Inflammatory macrophage (primary cell): ENCODE data around the gene ROBO2.

Source experiments
- DNase-seq, 2 donors: peaks; one replicate each; pipeline ENCODE4 v3.0.0-alpha.2; 2020 to 2022

Gene ROBO2

DNA sequence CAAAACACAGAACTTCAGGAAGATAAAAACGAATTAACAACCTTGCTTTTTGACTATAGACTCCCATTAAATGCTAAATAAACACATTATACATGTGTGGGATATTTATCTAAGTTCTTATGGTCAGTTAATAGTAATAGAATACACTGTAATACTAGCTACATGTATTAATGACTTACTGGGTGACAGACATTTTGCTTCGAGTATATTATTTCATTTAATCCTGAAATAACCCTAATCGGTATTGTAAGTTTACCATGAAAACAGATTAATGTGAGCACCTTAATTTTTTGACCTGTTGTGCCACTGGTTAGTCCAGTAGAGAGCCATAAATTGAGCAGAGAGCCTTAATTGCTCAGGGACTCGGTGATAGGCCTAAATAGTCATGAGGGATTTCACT lies 151.1 kb downstream of the ROBO2 start:
- no peak for DNase-seq

DNA sequence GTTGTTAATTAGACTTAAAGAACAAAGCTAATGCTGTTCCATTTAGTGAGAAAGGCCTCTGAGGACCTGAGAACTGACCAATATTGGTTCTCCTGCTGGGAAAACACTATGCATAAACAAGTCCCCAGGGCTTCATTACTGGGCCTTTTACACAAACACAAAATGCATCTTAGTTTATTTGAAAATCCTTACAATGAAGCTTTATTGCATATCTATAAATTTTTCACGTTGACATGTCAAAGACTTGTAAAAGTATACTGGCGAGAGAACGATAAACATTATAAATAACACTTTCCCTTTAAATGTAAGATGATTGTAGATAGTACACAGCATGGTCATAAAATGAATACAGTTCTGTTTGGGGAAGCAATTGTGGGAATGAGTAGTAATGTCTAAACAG lies 151.7 kb downstream of the ROBO2 start:
- no peak for DNase-seq

DNA sequence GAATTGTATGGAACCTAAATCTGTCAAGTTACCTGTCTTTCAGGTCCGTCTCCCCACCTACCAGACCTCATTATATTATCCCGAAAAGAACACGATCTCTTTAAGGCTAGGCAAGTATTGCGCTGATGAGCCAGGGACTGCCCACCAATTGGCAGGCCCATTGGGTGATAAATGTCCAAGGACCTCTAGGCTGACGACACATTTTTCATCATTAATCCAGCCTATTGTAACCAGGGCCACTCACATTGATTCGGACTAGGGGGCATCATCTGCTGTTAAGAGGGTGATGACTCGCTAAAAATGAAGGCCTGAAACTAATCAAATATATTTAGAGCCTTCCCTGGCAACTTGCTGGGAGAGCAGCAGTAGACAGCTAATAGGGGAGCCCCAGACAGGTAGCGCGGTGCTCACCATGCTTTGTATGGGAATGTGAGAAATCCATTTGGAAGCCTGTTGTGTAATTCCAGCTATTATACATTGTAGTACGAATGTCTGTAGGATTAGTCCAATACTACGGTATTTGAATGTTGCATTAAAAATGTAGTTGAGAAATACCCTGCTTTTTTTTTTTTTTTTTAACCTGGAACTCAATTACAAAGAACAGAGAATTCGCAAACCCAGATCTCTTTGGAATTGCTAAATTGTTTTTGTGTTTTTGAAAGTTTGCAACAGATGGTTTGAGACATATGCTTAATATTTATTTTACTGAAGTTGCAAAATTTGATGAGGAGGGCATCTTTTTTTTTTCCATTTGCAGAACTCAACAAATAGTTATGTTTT lies 156.1 kb downstream of the ROBO2 start:
- DNase-seq, result no peak

DNA sequence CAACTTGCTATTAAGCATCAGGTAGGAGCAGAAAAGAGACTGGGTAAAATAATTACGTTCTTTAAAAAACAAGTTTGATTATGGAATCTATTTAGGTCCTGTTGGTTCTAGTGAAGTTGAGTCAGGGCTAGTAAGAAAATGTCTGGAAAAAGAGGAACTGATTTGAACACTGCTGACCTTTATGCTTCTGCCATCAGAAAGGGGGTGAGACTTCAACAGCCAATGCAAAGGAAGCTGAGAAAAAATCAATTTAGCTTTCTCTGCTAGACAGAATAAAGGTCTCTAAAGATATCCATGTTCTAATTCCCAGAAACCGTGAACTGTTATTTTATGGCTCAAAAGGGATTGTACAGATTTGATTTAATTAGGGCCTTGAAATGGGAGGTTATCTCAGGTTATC lies 157.5 kb downstream of the ROBO2 start:
- peak in 1 of 2 donors; percentile 8 for DNase-seq

DNA sequence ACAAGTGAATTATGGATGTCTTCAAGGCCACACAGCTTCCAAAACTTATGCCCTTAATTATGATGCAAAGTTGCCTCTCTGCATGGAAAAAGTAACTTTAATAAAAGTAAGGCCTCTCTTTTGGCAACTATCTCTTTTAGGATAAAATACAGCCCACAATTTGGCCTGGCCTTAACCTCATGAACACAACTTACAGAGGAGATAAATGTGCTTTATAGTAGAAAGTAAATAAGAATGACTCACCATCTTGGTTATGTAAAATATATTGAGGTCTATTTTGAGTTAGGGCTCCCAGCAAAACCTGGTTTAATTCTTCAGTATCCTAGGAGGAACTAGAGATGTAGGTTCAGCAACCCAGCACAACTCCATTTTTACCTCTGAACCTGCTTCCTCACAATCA lies 164.0 kb downstream of the ROBO2 start:
- no peak for DNase-seq

DNA sequence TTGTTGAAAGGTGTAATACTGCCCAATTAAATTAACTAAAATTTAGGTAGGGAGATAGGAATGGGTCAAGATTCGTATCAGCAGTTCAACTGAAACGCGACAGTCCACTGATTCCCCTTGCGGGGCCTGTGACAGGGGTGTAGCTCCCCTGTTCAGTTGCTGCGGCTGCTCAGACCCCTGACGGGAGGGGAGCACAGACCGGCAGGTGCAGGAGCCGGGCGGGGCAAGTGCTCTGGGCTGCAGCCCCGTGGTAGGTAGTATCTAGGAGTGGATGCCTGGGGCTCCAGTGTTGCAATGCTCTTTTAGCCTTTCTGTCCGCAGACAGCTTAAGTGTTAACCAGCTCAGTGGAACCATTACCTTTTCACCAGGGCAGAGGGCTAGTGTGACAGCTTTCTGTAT lies 164.9 kb downstream of the ROBO2 start:
- DNase-seq, result no peak

DNA sequence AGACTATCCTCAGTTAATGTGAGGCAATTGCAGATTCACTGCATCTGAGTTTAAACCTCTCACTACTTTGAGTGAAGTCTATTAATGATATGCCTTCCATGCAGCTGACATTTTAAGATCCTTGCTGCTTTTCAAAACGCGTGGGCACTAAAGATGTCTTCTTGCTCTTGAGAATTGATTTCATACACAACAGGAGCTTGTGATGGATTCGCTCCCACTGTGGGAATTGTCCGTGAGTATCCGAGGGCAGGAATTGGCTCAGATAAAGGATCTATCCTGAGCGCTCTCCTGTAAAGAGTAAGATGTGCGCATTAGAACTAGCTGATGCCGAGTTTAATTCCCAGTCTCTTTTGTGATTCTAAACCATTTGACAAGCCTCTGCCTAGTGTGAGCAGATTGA lies 167.9 kb downstream of the ROBO2 start:
- DNase-seq, result no peak

DNA sequence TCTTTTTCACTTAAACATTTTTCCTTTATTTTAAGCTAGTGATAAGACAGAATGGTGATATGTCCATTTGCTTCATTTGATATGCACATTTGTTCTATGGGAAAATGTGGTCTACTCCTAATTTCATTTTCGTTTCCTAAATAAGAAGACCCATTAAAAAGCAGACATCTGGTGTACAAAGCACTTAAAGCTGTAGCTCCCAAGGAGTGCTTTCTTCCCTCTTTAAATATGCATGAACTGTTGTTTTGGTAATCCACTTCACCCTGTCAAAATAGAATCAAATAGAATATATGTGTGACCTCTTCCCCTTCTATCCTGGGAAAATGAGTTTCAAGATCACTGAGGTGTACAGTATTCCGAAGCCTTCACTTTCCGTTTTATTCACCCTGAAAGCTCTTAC lies 182.8 kb downstream of the ROBO2 start:
- no peak for DNase-seq

DNA sequence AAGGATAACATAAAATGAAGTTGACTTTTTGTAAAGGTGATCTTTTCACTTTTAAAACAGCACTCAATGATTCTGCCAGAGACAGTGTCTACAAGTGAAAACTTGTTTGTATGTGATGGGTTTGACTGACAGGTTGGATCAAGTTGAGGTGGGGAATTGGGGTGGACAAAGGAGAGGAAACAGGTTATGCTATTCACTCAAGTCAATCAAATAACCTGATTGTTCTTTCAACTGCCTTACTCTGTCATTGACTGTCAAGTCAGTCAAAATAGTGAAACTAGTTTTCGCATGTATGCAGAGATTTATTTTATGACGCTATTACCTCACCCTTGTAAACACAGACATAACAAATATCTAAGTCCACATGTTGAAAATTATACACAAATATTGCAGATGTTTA lies 187.7 kb downstream of the ROBO2 start:
- DNase-seq, result no peak

DNA sequence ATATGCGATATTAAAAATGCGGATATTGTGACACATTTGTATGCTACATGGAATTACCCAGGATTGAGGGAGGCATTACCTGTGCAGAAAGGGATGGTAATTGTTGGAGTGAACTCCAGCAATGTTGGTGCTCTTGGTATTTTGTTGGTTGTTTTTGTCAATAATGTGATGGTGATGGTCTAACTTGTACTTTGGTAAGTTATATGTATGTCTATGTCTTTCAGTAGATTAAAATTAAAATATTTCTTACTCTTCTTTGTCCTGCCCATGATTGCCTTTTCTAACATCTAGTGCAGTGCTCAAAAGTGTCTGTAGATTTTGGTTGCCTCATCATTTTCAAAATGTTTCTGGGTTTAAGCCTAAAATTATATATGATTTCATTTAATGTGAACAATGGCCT lies 192.7 kb downstream of the ROBO2 start:
- no peak for DNase-seq

DNA sequence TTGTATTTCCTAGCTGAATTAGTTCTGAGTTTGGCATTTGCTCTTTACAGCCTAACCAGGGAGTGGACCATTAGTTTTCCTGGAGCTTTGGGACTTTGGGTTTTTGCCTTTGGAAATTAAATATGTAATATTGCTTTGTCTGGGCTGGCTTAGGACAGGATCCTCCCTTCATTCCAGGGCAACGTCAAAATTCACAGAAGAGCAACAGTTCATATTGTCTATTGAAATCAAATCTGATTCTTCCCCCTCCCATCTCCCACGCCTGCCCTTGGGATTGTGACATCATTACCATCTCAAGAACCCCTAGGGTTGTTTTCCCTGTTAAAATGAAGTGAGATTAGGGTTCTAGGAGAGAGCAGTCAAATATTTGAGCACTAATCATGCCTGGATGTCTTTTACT lies 194.1 kb downstream of the ROBO2 start:
- no peak for DNase-seq

DNA sequence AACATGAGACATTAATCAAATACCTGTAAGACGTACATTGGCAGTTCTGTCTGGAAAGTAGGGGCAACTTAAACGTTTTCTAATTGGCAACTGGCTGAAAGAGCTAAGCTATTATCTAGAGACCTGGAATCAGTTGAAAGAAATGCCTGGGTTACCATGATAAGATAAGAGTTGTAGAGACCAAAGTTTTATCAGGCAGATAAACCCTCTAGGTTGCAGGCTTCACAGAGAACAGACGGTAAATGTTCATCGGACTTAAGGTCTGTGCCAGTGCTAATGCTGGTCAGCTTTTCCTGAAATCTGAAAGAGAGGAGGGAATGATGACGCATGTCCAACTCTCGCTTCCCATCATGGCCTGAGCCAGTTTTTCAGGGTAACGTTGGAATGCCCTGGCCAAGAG lies 196.2 kb downstream of the ROBO2 start:
- no peak for DNase-seq

DNA sequence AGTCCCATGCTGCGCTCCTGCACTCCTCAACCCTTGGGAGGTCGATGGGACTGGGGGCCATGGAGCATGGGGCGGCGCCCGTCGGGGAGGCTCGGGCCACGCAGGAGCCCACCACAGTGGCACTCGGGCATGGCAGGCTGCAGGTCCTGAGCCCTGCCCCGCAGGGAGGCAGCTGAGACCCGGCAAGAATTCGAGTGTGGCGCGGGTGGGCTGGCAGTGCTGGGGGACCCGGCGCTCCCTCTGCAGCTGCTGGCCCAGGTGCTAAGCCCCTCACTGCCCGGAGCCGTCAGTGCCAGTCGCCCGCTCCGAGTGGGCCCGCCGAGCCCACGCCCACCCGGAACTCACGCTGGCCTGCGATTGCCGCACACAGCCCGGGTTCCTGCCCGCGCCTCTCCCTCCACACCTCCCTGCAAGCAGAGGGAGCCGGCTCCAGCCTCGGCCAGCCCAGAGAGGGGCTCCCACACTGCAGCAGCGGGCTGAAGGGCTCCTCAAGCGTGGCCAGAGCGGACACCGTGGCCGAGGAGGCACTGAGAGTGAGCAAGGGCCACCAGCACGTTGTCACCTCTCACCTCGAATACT lies 200.3 kb downstream of the ROBO2 start:
- DNase-seq, result no peak

DNA sequence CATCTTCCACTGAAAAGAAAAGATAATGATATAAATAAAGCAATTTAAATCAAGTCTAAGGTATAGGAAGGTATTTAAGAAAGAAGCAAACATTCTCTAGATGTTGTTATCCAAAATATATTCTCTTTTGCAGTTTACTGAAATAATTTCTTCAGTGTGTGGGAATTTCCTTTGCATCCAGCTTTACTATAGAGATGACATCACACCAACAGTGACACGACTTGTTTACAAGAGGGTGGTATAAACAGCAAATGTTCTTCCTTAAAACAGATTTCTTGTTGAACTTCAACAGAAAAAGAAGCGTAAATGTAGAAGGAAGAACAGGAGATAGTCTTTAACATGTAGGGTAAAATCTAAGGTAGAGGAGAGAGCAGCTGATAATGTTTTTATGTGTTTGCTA lies 202.5 kb downstream of the ROBO2 start:
- DNase-seq, result no peak

DNA sequence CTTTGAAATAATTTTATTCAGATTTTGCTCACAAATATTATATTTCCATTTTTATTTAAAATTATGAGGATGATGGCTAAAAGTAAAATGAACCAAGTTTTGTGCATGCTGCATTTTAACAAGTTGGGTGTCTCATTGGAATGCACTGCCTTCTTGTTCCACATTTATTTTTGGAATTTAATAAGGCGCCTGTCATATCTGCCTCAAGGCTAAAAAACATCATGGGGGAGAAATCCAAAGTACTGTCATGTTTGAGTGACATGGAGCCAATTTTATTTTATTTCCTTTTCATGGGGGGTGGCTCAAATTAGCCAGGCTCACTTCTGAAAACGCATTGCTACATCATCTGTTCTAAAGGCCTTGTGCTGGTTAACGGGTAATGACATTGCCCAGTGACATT lies 205.1 kb downstream of the ROBO2 start:
- no peak for DNase-seq

DNA sequence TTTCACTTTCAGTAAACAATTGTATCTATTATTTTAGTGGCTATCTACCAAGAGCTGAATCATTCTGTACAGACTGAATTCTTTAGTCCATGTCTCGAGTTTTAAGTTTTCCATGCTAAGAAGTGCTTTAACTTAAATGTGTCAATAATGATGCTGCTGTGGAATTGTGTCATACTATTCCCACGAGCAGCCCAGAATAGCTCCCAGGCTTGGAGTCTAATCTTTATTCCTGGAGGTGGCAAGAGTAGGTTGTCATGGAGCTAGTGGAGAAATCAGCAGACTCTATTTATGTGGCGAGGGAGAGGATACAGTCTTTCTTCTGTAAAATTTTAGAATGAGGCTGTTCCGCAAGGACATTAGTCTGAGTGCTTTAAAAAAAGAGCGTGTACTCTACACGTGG lies 207.2 kb downstream of the ROBO2 start:
- no peak for DNase-seq

DNA sequence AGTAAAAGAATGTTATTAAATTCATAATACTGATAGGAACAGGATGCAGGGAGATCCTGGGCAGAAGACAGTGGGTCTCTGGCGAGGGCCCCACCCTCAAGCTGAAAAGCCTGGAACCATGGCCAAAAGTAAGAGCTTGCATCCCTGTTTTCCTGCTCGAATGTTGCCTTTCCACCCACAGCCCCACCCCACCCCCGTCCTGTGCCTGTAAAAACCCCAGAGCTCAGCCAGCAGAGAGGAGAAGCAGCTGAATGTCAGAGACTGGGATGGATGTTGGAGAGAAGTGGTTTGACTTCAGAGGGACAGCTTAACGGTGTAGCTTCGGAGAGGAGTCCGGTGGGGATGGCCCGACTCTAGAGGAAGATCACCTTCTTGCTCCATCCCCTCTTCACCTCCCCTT lies 207.9 kb downstream of the ROBO2 start:
- no peak for DNase-seq

DNA sequence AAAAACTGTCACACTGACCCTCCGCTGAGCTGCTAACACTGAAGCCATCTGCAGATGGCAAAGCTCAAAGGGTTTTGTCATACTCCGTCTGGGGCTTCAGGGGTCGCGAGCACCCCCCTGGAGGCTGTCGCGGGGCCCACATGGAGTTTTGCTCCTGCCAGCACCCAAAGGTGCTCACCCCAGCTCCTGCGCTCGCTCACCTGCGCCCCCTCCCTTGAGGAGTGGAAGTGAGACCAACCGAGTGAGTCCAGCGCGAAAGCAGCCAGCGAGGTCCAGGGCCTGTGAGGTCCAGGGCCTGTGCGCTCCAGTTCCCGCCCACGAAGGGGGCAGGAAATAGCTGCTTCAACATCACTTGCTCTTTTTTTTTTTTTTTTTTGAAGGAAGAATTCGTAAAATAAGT lies 208.5 kb downstream of the ROBO2 start:
- DNase-seq, result no peak

DNA sequence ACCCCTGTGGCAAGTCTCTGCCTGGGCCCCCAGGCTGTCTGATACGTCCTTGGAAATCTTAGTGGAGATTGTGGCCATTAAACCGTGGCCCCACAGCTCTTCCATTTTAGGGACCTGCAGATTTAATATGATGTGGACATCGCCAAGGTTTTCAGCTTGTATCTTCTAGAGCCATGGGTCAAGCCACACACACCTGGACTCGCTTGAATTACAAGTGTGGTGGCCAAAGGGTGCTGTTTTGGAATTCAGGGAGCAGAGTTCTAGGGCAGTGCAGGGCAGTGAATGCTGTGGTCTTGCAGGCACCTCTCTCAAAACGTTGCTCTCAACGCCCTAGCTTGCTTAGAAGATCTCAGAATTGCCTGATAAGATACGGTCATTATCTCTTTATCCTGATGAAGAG lies 211.2 kb downstream of the ROBO2 start:
- no peak for DNase-seq

DNA sequence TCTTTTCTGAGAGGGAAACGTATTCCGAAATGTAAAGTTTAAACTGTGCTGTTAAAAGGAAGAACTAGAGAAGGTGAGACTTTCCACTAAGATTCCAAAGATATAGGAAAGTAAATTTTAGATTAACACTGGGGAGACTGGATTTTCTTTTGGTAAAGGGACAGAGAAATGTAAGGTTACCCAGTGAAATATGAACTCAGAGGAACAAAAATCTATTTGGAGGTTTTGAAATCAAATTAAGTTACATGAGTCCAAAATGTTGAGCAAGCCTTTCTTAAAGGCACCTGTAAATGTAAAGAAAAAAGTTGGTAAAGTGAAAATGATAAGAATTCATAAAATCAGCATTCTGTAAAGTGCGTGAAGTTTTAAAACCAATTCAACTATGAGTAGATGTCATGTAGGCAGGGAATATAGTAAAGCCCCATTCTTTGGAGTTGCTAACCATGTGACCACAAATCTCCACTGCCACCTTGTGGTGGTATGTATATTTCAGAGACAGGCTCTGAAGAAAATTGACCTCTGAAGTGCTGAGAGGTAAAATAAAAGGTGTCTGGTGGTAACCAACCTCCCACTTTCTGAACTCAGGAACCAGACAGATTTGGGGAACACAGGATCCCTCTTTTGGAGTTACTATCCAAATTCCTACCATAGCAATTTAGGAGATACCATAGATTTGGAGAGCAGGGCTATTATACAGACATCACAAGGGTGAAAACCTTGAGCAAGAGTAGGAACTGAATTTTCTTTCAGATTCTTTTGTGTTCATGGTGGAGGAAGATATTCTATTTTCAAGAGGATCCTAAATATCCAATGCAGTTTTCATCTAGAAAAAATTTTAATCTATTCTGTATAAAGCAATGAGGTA lies 215.3 kb downstream of the ROBO2 start:
- peak; percentile 62 to 64 for DNase-seq

DNA sequence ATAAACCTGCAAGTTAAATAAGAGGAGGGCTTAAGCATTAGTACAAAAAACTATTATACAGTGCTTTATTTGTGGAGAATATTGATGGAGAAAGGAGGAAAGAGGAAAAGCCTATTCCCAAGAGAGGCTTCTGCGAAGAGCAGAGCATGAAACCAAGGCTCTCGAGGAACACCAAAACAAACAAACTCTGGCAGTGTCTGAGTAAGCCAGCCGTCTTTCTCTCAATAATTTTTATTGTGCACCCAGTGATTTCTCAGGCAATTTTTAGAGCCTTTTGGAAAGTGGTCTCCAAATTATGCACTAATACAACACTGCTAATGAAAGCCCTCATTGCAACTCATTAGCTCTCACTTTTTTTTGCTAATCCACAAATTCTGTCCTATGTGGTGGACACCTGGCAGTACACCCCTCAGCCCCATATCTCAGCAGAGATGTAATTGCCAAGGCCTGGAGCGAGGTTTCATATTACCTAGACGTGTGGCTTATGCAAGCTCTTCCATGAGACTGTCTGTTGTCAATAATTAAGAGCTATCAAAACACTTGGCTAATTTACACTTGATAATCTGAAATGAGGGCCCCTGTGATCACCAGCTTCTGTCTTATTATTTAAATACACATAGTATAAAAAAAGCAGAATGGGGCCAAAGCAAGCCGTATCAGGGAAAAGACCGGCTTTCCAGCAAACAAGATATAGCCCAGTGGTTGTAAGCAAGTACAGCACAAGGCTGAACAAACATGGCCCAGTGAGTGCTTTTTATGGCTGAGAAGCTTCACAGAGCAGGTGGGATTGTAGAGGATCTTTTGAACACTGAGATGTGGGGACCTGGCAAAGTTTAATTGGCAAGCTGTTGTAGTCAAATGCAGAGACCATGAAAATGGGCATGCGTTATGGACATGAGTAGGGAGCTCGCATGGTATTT lies 216.9 kb downstream of the ROBO2 start:
- DNase-seq, result no peak

DNA sequence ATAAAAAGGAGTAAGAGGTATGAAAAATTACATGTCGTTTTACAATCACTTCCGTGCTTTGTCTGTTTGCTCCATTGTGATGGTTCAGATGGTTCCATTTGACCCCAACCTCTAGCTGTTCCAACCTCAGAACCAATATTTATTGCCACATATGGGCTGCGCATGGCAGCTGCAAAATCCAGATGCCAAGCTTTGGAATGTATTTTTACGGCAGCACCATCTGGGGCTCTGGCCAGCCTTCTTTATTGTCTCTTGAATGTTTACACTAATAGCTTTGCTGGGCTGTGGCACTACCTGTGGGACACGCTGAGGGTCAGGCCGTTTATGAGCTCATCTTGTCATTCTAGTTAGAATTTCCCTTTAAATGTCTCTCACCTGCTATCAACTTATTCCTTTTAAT lies 219.8 kb downstream of the ROBO2 start:
- no peak for DNase-seq

DNA sequence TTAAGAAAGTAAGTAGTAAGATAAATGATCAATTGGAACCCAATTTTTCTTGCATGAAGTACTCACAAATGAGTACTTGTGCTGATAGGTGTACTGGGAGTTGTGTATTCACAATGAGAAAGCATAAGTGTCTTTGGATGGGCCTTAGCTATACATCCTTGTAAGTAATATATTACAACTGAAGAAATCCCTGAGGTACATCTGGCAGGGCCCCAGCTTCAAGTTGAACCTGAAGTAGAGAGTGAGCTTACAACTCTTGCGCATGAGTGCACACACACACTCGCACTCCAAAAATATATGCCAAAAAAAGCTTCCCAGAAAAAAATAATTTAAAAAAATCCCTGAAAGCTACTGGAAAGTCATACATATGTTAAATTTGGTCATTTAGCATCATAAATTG lies 222.5 kb downstream of the ROBO2 start:
- DNase-seq, result no peak
